Effector memory CD8-positive, alpha-beta T cell (primary cell): ENCODE data around the gene CADPS.

Source experiments
- ATAC-seq: fragments of 150-1000 bp; cut with Tn5 transposase; replicated peaks from 2 replicates; pipeline ENCODE4 v1.10.0; 2021; ENCODE audit warnings: mild to moderate bottlenecking, moderate library complexity
- DNase-seq, 3 experiments: peaks; one replicate each; pipeline ENCODE4 v3.0.0; 2021
- H3K27ac Mint-ChIP-seq, 2 donors: one replicate each; pipeline ENCODE4 v1.8.0; 2022; ENCODE audit warnings: mild to moderate bottlenecking in 2 of 2, mixed read lengths in 2 of 2, moderate library complexity in 2 of 2
- H3K27me3 Mint-ChIP-seq, 2 donors: one replicate each; pipeline ENCODE4 v1.8.0; 2022; ENCODE audit warnings: mixed read lengths in 2 of 2
- H3K36me3 Mint-ChIP-seq: one replicate; pipeline ENCODE4 v1.8.0; 2022; ENCODE audit warnings: mild to moderate bottlenecking, moderate library complexity, mixed read lengths; ENCODE audit not compliant: insufficient read depth
- H3K4me1 Mint-ChIP-seq, 2 donors: one replicate each; pipeline ENCODE4 v1.8.0; 2022; ENCODE audit warnings: low read depth in 2 of 2, mixed read lengths in 2 of 2
- H3K4me3 Mint-ChIP-seq, 2 donors: one replicate each; pipeline ENCODE4 v1.8.0; 2022; ENCODE audit warnings: mild to moderate bottlenecking in 2 of 2, mixed read lengths in 2 of 2, moderate library complexity in 2 of 2
- H3K9me3 Mint-ChIP-seq, 2 donors: one replicate each; pipeline ENCODE4 v1.8.0; 2022; ENCODE audit warnings: mixed read lengths in 2 of 2

The CADPS gene

GRCh38 chr3:62366126-62366484 lies 509.1 kb downstream of the CADPS start:
- DNase-seq: no peak
- no peaks in the 10 kb centered on the region for H3K4me1 Mint-ChIP-seq
- H3K9me3 Mint-ChIP-seq: peaks cover 0 to 1% of the 10 kb centered on the region in 2 donors
- no peak for ATAC-seq
- H3K4me3 Mint-ChIP-seq: no peak overlapping the region
- H3K27me3 Mint-ChIP-seq: peaks cover 52 to 63% of the 10 kb centered on the region in 2 donors
- H3K36me3 Mint-ChIP-seq: no peaks in the 10 kb centered on the region
- H3K27ac Mint-ChIP-seq: no peak overlapping the region

- H3K4me1 Mint-ChIP-seq: no peaks in the 10 kb centered on the region
- no peak overlapping the region for H3K4me3 Mint-ChIP-seq
- DNase-seq: no peak
- H3K9me3 Mint-ChIP-seq: peaks cover 0 to 1% of the 10 kb centered on the region in 2 donors
- ATAC-seq: no peak
- no peaks in the 10 kb centered on the region for H3K36me3 Mint-ChIP-seq
- peaks cover 47 to 57% of the 10 kb centered on the region in 2 donors for H3K27me3 Mint-ChIP-seq
- no peak overlapping the region for H3K27ac Mint-ChIP-seq
Measured at GRCh38 chr3:62365391-62366125, 509.7 kb downstream of the CADPS start.

- Mint-ChIP-seq H3K9me3 (peaks cover 0 to 2% of the 10 kb centered on the region in 2 donors), H3K36me3 (no peaks in the 10 kb centered on the region), H3K27me3 (peaks cover 35 to 43% of the 10 kb centered on the region in 2 donors), H3K4me1 (no peaks in the 10 kb centered on the region), H3K27ac (no peak overlapping the region), H3K4me3 (no peak overlapping the region)
- ATAC-seq (no peak), DNase-seq (no peak)
Measured at GRCh38 chr3:62364191-62364590, 511.0 kb downstream of the CADPS start.

- ATAC-seq: no peak
- DNase-seq: no peak
- H3K27me3 Mint-ChIP-seq: peaks cover 29 to 34% of the 10 kb centered on the region in 2 donors
- no peaks in the 10 kb centered on the region for H3K36me3 Mint-ChIP-seq
- H3K4me3 Mint-ChIP-seq: no peak overlapping the region
- H3K9me3 Mint-ChIP-seq: peaks cover 0 to 2% of the 10 kb centered on the region in 2 donors
- no peak overlapping the region for H3K27ac Mint-ChIP-seq
- no peaks in the 10 kb centered on the region for H3K4me1 Mint-ChIP-seq
Measured at GRCh38 chr3:62363275-62363674, 511.9 kb downstream of the CADPS start.

GRCh38 chr3:62361824-62362223 lies 513.4 kb downstream of the CADPS start:
- Mint-ChIP-seq H3K4me1 (no peaks in the 10 kb centered on the region), H3K9me3 (peaks cover 0 to 2% of the 10 kb centered on the region in 2 donors), H3K27ac (no peak overlapping the region), H3K27me3 (peaks cover 15 to 20% of the 10 kb centered on the region in 2 donors), H3K36me3 (no peaks in the 10 kb centered on the region), H3K4me3 (no peak overlapping the region)
- DNase-seq: no peak
- no peak for ATAC-seq

GRCh38 chr3:62361261-62361660 lies 514.0 kb downstream of the CADPS start:
- DNase-seq: no peak
- Mint-ChIP-seq H3K36me3 (no peaks in the 10 kb centered on the region), H3K9me3 (peaks cover 0 to 2% of the 10 kb centered on the region in 2 donors), H3K4me1 (no peaks in the 10 kb centered on the region), H3K27me3 (peaks cover 11 to 14% of the 10 kb centered on the region in 2 donors), H3K4me3 (no peak overlapping the region), H3K27ac (no peak overlapping the region)
- no peak for ATAC-seq

GRCh38 chr3:62359531-62359930 lies 515.7 kb downstream of the CADPS start:
- DNase-seq (no peak), ATAC-seq (no peak)
- Mint-ChIP-seq H3K27ac (no peak overlapping the region), H3K4me3 (no peak overlapping the region), H3K27me3 (no peaks in the 10 kb centered on the region), H3K36me3 (no peaks in the 10 kb centered on the region), H3K9me3 (peaks cover 0 to 2% of the 10 kb centered on the region in 2 donors), H3K4me1 (no peaks in the 10 kb centered on the region)

- Mint-ChIP-seq H3K9me3 (peaks cover 0 to 2% of the 10 kb centered on the region in 2 donors), H3K27ac (no peak overlapping the region), H3K27me3 (no peaks in the 10 kb centered on the region), H3K4me3 (no peak overlapping the region), H3K36me3 (no peaks in the 10 kb centered on the region), H3K4me1 (no peaks in the 10 kb centered on the region)
- DNase-seq (no peak), ATAC-seq (no peak)
Measured at GRCh38 chr3:62356356-62356755, 518.9 kb downstream of the CADPS start.

GRCh38 chr3:62355703-62356102 lies 519.5 kb downstream of the CADPS start:
- no peak for ATAC-seq

More at GRCh38 chr3:62355703-62356102, 519.5 kb downstream of the CADPS start:
- no peak overlapping the region for H3K4me3 Mint-ChIP-seq
- no peaks in the 10 kb centered on the region for H3K36me3 Mint-ChIP-seq
- no peaks in the 10 kb centered on the region for H3K27me3 Mint-ChIP-seq
- no peak overlapping the region for H3K27ac Mint-ChIP-seq
- H3K9me3 Mint-ChIP-seq: peaks cover 0 to 2% of the 10 kb centered on the region in 2 donors
- DNase-seq: no peak
- H3K4me1 Mint-ChIP-seq: no peaks in the 10 kb centered on the region
